Measurements from ENCODE around the gene PATJ.
A peak's percentile ranks its signal among the peaks of the same experiment; 100 is the strongest.
"Not testable (repeated sequence)": the region's sequence is repeated elsewhere in the genome, so short reads cannot be mapped to it uniquely, and the experiment has no call there.

Gene PATJ, protein sequence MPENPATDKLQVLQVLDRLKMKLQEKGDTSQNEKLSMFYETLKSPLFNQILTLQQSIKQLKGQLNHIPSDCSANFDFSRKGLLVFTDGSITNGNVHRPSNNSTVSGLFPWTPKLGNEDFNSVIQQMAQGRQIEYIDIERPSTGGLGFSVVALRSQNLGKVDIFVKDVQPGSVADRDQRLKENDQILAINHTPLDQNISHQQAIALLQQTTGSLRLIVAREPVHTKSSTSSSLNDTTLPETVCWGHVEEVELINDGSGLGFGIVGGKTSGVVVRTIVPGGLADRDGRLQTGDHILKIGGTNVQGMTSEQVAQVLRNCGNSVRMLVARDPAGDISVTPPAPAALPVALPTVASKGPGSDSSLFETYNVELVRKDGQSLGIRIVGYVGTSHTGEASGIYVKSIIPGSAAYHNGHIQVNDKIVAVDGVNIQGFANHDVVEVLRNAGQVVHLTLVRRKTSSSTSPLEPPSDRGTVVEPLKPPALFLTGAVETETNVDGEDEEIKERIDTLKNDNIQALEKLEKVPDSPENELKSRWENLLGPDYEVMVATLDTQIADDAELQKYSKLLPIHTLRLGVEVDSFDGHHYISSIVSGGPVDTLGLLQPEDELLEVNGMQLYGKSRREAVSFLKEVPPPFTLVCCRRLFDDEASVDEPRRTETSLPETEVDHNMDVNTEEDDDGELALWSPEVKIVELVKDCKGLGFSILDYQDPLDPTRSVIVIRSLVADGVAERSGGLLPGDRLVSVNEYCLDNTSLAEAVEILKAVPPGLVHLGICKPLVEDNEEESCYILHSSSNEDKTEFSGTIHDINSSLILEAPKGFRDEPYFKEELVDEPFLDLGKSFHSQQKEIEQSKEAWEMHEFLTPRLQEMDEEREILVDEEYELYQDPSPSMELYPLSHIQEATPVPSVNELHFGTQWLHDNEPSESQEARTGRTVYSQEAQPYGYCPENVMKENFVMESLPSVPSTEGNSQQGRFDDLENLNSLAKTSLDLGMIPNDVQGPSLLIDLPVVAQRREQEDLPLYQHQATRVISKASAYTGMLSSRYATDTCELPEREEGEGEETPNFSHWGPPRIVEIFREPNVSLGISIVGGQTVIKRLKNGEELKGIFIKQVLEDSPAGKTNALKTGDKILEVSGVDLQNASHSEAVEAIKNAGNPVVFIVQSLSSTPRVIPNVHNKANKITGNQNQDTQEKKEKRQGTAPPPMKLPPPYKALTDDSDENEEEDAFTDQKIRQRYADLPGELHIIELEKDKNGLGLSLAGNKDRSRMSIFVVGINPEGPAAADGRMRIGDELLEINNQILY (N-terminal part only)

DNA sequence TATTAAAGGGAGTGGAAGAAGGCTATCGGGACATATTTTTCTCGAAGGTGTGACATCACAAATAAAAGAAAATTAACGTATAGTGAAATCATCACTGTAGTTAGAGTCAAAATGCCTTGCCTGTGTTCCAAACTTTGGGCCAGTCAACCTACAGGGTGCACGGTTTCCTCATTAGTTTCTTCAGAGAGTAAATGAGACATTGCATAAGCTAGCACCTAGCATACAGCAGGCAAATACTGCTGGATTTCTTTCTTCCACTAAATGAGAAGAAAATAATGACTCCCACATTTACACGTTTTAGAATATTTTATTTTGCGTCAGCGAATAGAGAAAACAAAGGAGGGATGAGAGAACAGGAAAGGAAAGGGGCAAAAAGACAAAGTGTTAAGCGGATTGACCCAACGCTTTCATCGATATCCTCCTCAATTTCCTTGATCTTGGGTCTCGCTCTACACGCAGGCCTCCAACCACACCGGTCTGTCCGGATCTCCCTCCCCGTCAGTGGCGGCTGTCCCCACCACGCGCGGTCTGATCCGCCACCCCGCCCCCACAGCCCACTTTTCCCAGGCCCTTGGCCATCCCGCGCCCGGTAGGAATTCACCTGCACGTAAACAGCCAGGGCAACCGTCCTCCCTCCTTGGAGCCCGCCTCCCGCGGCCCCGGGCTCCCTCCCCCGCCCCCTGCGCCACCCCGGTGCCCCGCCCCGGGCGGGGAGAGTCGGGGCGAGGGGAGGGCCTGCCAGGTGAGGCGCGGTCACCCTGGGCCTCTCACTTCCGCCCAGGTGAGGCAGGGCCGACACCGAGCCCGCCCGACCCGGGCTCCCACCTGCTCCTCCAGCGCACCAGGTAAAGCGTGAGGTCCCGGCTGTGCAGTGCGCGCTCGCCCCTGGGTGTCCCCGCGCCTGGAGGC is at the start of gene PATJ:
Gene PATJ (plus strand): TSS at position 770 of the 909 bp plus-strand sequence. CDS start 20,413 bp downstream, outside the sequence.
- Mint-ChIP-seq H3K4me3 (peak within 1 kb of the TSS; percentile 89), H3K9me3 (no peaks in the 10 kb centered on the region), H3K27me3 (no peaks in the 10 kb centered on the region), H3K27ac (peak within 1 kb of the TSS; percentile 91), H3K36me3 (ENCODE audit: low read depth) (no peaks in the 10 kb centered on the region), H3K4me1 (peaks cover 18% of the 10 kb centered on the region)
- DNase-seq (peak; percentile 48), ATAC-seq (peak; percentile 82)

DNA sequence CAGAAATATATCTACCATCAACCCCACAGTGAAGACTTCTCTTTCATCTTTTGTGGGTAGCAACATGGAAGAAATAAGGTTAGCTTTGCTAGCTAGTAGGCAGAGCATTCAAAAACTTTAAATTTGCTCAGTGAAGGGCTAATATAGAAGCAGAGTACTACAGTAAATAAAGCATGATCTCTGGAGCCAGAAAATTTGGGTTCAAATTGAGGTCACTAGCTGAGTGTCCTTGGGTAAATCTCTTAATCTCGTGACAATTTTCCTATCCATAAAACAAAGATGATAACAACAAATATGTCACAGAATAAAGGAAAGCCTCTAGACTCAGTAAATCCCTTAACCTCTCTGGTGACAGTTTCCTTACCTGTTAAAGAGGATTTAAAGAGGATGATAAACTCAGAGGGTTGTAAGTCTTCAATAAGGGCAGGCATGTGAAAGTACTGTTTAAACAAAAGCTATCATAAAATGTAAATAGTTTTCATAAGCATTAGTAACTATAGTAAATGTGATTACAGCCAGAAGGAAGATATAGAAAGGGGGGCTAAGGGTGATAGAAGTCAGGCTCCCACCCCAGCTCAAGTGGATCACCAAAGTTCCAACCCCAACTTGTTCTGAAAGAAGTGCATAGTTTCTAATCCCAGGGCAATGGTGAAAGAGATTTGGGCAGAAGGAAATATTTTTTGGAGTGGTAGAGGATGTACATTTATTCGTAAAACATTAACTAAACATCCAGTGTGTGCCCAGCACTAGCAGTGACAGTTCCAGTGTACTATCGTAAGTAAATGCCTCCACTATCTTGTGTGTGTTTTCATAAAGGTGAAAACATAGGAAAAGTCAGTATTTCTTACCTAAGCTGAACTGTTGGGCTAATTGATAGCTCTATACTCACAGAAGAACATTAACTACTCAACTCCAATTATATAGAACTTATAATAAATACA is 42.1 kb upstream of the PATJ start:
- H3K27ac Mint-ChIP-seq = no peak overlapping the region

DNA sequence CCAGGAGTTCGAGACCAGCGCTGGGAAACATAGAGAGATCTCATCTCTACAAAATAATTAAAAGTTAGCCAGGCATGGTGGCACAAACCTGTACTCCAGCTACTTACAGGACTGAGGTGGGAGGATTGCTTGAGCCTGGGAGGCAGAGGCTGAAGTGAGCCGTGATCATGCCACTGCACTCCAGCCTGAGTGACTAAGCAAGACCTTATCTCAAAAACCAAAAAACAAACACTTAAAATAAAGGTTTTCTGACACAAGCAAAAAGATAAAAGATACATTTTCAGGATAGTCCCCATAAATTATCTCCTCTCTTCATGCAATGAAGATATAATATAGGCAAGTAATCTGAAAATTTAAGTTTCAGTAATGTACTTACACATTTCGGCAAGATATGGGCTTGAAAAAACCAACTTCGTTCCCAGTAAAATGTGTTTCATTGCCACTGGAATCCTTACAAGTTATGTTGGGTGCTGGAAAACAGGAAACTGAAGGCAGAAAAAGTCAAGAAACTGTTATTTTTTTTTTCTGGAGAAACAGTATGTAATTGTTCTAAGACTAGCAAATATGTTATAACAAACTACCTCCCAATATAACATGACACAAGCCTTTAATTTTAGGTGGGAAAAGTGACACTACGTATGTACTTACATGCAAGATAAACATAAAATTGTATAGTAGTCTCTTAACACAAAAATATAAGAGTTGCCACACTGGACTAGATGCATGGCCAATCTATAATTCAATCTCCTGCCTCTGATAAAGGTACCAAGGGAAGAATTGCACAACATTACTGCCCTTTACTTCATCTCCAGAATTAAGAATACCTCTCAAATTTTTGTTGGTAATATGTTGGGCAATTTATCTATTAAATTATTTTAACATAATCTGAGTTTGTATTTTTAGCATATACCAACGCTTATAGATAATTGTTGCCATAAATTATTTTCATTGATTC is 33.0 kb upstream of the PATJ start:
- ATAC-seq = no peak
- DNase-seq = no peak
- Mint-ChIP-seq H3K27ac (no peak overlapping the region), H3K36me3 (ENCODE audit: low read depth) (peaks cover 32% of the 10 kb centered on the region), H3K4me1 (no peaks in the 10 kb centered on the region), H3K27me3 (no peaks in the 10 kb centered on the region), H3K4me3 (no peak overlapping the region), H3K9me3 (no peaks in the 10 kb centered on the region)

More for the DNA sequence above, 42.1 kb upstream of the PATJ start:
- no peak for ATAC-seq
- no peak for DNase-seq
- Mint-ChIP-seq H3K4me3 (no peak overlapping the region), H3K36me3 (ENCODE audit: low read depth) (peaks cover 49% of the 10 kb centered on the region), H3K9me3 (no peaks in the 10 kb centered on the region), H3K27me3 (no peaks in the 10 kb centered on the region), H3K4me1 (no peaks in the 10 kb centered on the region)

DNA sequence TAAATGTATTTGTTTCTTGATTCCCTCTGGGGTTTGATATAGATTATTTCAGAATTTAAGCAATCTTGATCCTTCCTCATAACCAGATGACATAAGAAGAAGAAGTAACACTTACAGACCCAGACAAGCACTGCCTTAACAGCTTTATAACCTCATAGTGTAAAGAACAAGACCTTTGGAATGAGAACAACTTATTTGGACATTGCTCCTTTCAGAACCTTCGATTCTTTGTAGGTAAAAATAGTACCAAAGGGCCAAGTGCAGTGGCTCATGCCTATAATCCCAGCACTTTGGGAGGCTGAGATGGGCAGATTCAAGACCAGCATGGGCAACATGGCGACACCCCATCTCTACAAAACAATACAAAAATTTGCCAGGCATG is 32.4 kb upstream of the PATJ start:
- ATAC-seq = no peak
- Mint-ChIP-seq H3K4me3 (no peak overlapping the region), H3K27ac (no peak overlapping the region), H3K36me3 (ENCODE audit: low read depth) (peaks cover 32% of the 10 kb centered on the region), H3K9me3 (no peaks in the 10 kb centered on the region), H3K4me1 (peaks cover 2% of the 10 kb centered on the region), H3K27me3 (no peaks in the 10 kb centered on the region)
- DNase-seq = no peak

DNA sequence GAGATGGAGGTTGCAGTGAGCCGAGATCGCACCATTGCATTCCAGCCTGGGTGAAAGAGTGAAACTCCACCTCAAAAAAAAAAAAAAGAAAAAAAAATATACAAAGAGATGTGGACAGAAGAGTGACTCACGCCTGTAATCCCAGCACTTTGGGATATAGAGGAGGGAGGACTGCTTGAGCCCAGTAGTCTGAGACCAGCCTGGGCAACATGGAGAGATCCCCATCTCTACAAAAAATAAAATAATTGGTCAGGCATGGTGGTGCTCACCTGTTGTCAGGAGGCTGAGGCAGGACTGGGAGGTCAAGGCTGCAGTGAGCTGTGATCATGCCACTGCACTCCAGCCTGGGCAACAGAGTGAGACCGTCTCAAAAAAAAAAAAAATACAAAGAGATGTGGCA is 31.0 kb upstream of the PATJ start:
- ATAC-seq, H3K4me3 Mint-ChIP-seq, DNase-seq, H3K4me1 Mint-ChIP-seq, H3K27me3 Mint-ChIP-seq, H3K27ac Mint-ChIP-seq, H3K9me3 Mint-ChIP-seq: not testable (repeated sequence)
- H3K36me3 Mint-ChIP-seq (ENCODE audit: low read depth) = peaks cover 28% of the 10 kb centered on the region

DNA sequence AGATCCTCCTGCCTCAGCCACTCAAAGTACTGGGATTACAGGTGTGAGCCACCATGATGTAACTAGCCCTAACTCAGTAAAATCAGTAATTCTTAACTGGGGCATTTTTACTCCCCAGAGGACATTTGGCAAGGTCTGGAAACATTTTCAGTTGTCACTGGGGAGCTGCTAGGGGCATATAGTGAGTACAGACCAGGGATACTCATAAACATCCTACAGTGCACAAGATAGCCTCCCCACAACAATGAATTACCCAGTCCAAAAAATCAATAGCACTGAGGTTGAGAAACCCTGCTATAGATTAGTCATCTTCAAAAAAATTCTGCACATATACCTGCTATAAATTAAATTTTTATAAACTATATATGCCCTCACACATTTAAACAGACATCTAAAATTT is 30.3 kb upstream of the PATJ start:
- no peak for ATAC-seq
- no peak overlapping the region for H3K4me3 Mint-ChIP-seq

DNA sequence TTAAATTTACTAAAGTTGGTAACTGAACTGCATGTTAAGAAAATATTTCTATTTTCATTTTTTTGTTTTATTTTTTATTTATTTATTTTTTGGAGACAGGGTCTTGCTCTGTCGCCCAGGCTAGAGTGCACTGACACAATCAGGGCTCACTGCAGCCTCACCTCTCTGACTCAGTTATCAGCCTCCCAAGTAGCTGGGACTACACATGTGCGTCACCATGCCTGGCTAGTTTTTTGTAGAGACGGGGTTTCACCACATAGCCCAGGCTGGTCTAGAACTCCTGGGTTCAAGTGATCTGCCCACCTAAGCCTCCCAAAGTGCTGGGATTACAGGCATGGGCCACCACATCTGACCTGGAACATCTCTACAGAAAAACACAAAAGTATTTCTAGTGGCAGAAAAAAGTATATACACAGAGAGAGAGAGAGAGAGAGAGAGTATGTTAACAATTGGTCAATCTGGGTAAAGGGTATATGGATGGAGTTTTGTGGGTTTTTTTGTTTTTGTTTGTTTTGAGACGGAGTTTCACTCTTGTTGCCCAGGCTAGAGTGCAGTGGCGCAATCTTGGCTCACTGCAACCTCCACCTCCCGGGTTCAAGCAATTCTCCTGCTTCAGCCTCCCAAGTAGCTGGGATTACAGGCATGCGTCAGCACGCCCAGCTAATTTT is 23.1 kb upstream of the PATJ start:
- H3K9me3 Mint-ChIP-seq, H3K27me3 Mint-ChIP-seq, H3K27ac Mint-ChIP-seq, H3K4me3 Mint-ChIP-seq, ATAC-seq, DNase-seq: not testable (repeated sequence)
- Mint-ChIP-seq H3K36me3 (ENCODE audit: low read depth) (peaks cover 26% of the 10 kb centered on the region), H3K4me1 (peaks cover 12% of the 10 kb centered on the region)

More for the DNA sequence above, 30.3 kb upstream of the PATJ start:
- Mint-ChIP-seq H3K4me1 (peaks cover 2% of the 10 kb centered on the region), H3K36me3 (ENCODE audit: low read depth) (peaks cover 29% of the 10 kb centered on the region), H3K27ac (no peak overlapping the region), H3K9me3 (no peaks in the 10 kb centered on the region), H3K27me3 (no peaks in the 10 kb centered on the region)
- DNase-seq = no peak

DNA sequence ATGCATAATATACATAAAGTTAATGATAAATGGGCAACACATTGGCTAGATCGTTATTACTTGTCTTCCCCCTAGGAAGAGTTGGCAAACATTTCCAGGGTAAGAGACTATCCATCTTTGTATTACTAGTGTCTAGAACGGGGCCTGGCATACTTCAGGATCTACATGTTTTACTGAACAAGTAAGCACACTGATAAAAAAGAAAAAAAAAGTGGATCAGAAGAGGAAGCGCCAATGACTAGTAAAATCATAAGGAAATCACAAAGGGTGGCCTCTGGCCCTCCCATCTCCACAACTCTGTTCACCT is 17.8 kb upstream of the PATJ start:
- H3K27me3 Mint-ChIP-seq = no peaks in the 10 kb centered on the region
- H3K4me1 Mint-ChIP-seq = peaks cover 21% of the 10 kb centered on the region
- H3K27ac Mint-ChIP-seq = peak overlapping the region; percentile 98
- DNase-seq = no peak
- H3K36me3 Mint-ChIP-seq (ENCODE audit: low read depth) = peaks cover 13% of the 10 kb centered on the region
- no peaks in the 10 kb centered on the region for H3K9me3 Mint-ChIP-seq
- H3K4me3 Mint-ChIP-seq = peak overlapping the region; percentile 96
- no peak for ATAC-seq

DNA sequence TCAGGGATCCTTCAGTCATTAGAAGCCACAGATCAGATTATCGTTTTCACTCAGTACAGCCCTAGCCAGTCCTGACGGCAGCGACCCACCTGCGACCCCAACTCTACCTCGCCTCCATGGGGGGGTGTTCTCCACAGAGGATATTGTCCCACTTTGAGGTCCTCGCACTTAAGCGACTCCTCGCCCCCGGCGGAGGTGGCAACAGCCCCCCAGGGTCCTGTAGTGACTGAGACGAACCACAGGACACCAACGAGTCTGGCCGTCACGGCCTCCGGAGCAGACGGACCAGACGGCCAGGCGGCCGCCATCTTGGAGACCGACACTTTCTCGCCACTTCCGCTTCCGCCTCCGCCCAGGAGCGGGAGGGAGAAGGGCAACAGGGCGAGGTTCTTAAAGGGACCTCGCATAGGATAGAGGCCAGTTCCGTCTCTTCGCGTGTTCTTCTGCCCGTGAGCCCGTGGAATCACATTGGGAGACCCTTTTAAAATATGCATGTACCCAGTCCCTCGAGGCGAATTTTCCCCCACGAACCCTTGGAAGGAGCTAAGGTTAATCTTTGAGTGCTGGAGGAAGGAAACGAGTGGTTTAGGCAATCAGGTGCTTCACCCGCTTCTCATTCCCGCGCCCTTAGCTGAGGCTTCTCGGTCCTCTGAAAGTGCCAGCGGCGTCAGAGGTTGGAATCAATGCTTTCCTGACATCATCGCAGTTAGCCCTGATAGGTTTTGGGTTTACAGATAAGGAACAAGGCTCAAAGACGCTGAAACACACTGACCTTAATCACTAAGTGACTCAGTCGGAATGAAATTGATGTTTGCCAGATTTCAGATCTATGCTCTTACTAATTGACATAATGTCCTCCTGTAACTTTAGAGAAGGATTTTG is 17.2 kb upstream of the PATJ start, which contains the start of gene TM2D1:
Gene TM2D1 (minus strand): TSS at position 329 of the 882 bp plus-strand sequence. CDS start 21 bp downstream, at position 308.
- peak; percentile 97 for ATAC-seq
- Mint-ChIP-seq H3K27ac (peak within 1 kb of the TSS; percentile 98), H3K36me3 (ENCODE audit: low read depth) (peaks cover 13% of the 10 kb centered on the region), H3K9me3 (no peaks in the 10 kb centered on the region), H3K4me1 (peaks cover 21% of the 10 kb centered on the region), H3K27me3 (no peaks in the 10 kb centered on the region), H3K4me3 (peak within 1 kb of the TSS; percentile 96)
- peak; percentile 88 for DNase-seq

DNA sequence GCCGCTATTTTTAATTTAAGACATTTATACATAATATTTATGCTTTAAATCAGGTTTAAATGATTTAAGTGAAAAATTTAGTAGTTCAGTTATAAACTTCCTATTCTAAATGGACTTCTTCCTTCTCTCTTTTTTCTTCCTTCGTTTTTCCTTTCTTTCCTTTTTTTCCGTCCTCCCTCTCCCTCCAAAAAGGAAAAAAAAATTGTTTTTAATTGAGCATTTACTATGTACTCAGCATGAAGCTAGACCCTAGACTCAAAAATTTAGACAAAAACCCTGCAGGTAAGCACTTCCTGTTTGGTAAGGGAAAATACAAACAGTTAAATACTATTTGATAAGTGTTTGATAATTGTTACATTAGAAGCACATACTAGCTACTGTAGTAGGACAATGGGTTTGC is 14.7 kb upstream of the PATJ start:
- DNase-seq (no peak), ATAC-seq (no peak)
- H3K36me3 Mint-ChIP-seq (ENCODE audit: low read depth) = peaks cover 7% of the 10 kb centered on the region
- no peak overlapping the region for H3K27ac Mint-ChIP-seq
- H3K9me3 Mint-ChIP-seq = no peaks in the 10 kb centered on the region
- H3K27me3 Mint-ChIP-seq = peaks cover 2% of the 10 kb centered on the region
- H3K4me3 Mint-ChIP-seq = no peak overlapping the region
- peaks cover 18% of the 10 kb centered on the region for H3K4me1 Mint-ChIP-seq

DNA sequence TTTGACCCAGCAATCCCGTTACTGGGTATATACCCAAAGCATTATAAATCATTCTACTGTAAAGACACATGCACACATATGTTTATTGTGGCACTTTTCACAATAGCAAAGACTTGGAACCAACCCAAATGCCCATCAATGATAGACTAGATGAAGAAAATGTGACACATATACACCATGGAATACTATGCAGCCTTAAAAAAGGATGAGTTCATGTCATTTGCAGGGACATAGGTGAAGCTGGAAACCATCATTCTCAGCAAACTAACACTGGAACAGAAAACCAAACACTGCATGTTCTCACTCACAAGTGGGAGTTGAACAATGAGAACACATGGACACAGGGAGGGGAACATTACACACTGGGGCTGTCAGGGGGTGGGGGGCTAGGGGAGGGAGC is 11.6 kb upstream of the PATJ start:
- not testable (repeated sequence) for H3K27me3 Mint-ChIP-seq; H3K4me1 Mint-ChIP-seq; ATAC-seq; H3K27ac Mint-ChIP-seq; DNase-seq; H3K36me3 Mint-ChIP-seq (ENCODE audit: low read depth); H3K9me3 Mint-ChIP-seq; H3K4me3 Mint-ChIP-seq
